A549 (cell line): ENCODE data around the gene SIRT7. TPM values are rescaled to one million over a fixed set of nuclear protein-coding genes. Genes with fewer than 3 reads are reported as not detected.

Source experiments
- ATAC-seq, 2 experiments: fragments of 200-7000 bp in 1 of 2; fragments of >200 bp in 1 of 2; cut with Nextera tagmentation in 1 of 2; cut with Tn5 transposase in 1 of 2; 3 replicates each; pipeline versions ENCODE4 v1.8.0 to v1.9.1; 2018 to 2020; ENCODE audit warnings: mild to moderate bottlenecking in 1 of 2, moderate library complexity in 1 of 2
- CTCF ChIA-PET: fragments of 300-600 bp; sonication (Branson Sonifier 250); formaldehyde crosslinking; extraction: SDS; loops from one replicate; lab custom pipeline; 2021; ENCODE audit warnings: antibody characterized with exemption, inconsistent platforms; lab: Yijun Ruan, JAX
- POLR2A ChIA-PET: fragments of 350-600 bp; formaldehyde crosslinking; extraction: SDS; loops from one replicate; lab custom pipeline; 2021; ENCODE audit warnings: antibody characterized with exemption, inconsistent platforms; lab: Yijun Ruan, JAX
- DNase-seq, 2 experiments: peaks; one replicate each; pipeline versions ENCODE4 v3.0.0 to v3.0.0-alpha.2; 2011 to 2016; ENCODE audit warnings: low read depth in 1 of 2, low spot score in 1 of 2
- FAIRE-seq: peaks from 2 replicates; lab custom pipeline; 2011; peaks lifted over from hg19 to GRCh38; lab: Jason Lieb, UNC
- H3K27ac ChIP-seq, 2 experiments: fragments of >200 bp; sonication (Bioruptor Twin); formaldehyde crosslinking; 3 replicates each; pipeline ENCODE4 v1.5.1; 2016 to 2017
- H3K4me1 ChIP-seq: fragments of >200 bp; sonication (Bioruptor Twin); formaldehyde crosslinking; 3 replicates; pipeline ENCODE4 v1.6.1; 2016
- H3K4me2 ChIP-seq: fragments of >200 bp; sonication (Bioruptor Twin); formaldehyde crosslinking; 3 replicates; pipeline ENCODE4 v1.6.1; 2016
- H3K4me3 ChIP-seq: fragments of >200 bp; sonication (Bioruptor Twin); formaldehyde crosslinking; 3 replicates; pipeline ENCODE4 v1.5.1; 2016
- H3K9me3 ChIP-seq: fragments of >200 bp; sonication (Bioruptor Twin); formaldehyde crosslinking; 3 replicates; pipeline ENCODE4 v1.6.1; 2016
- BCL3 ChIP-seq: fragments of >200 bp; sonication (Bioruptor Twin); formaldehyde crosslinking; IDR thresholded peaks from 3 replicates; pipeline ENCODE4 v1.6.1; 2016
- CHD2 ChIP-seq: fragments of 150-350 bp; IDR thresholded peaks from 2 replicates; pipeline ENCODE4 v1.6.1; 2014; ENCODE audit warnings: low read length; ENCODE audit not compliant: partially characterized antibody
- CTCF ChIP-seq: fragments of >200 bp; sonication (Bioruptor Twin); formaldehyde crosslinking; IDR thresholded peaks from 3 replicates; pipeline ENCODE4 v1.5.1; 2016
- FOXS1 ChIP-seq: fragments of 250-450 bp; sonication (Bioruptor Pico); IDR thresholded peaks from 2 replicates; pipeline ENCODE4 v1.5.0; 2020; ENCODE audit warnings: mild to moderate bottlenecking, moderate library complexity
- GATA3 ChIP-seq: IDR thresholded peaks from 2 replicates; pipeline ENCODE4 v1.6.1; 2012; ENCODE audit warnings: borderline replicate concordance
- HMGXB4 ChIP-seq: fragments of 250-450 bp; sonication (Bioruptor Pico); IDR thresholded peaks from 2 replicates; pipeline ENCODE4 v1.5.0; 2021; ENCODE audit warnings: mild to moderate bottlenecking, moderate library complexity, borderline replicate concordance
- HOXA7 ChIP-seq: fragments of 250-450 bp; sonication (Bioruptor Pico); IDR thresholded peaks from 2 replicates; pipeline ENCODE4 v1.5.0; 2020; ENCODE audit warnings: mild to moderate bottlenecking, moderate library complexity
- HOXB5 ChIP-seq: fragments of 250-450 bp; sonication (Bioruptor Pico); IDR thresholded peaks from 2 replicates; pipeline ENCODE4 v1.5.0; 2020; ENCODE audit warnings: mild to moderate bottlenecking, moderate library complexity
- JUN ChIP-seq, 2 experiments: fragments of >200 bp; sonication (Bioruptor Twin); formaldehyde crosslinking; IDR thresholded peaks; 2 replicates in 1 of 2; 3 replicates in 1 of 2; pipeline ENCODE4 v1.6.1; 2016 to 2017
- KDM1A ChIP-seq: fragments of 200-600 bp; sonication (generic); IDR thresholded peaks from 2 replicates; pipeline ENCODE4 v1.6.1; 2016; ENCODE audit warnings: low read depth, mild to moderate bottlenecking
- KDM5A ChIP-seq: fragments of 200-600 bp; sonication (generic); IDR thresholded peaks from 2 replicates; pipeline ENCODE4 v1.6.1; 2016; ENCODE audit warnings: antibody characterized with exemption, mild to moderate bottlenecking
- NFE2L2 ChIP-seq: fragments of 150-350 bp; conservative IDR thresholded peaks from 2 replicates; pipeline ENCODE4 v1.6.1; 2014; ENCODE audit warnings: low read length
- NR3C1 ChIP-seq: fragments of >200 bp; sonication (Bioruptor Twin); formaldehyde crosslinking; IDR thresholded peaks from 3 replicates; pipeline ENCODE4 v1.6.1; 2017
- PBX3 ChIP-seq: IDR thresholded peaks from 2 replicates; pipeline ENCODE4 v1.6.1; 2012
- PHF8 ChIP-seq: fragments of 200-600 bp; sonication (generic); IDR thresholded peaks from 2 replicates; pipeline ENCODE4 v1.6.1; 2016; ENCODE audit warnings: low read depth, mild to moderate bottlenecking, antibody characterized with exemption, moderate library complexity, borderline replicate concordance
- POLR2A ChIP-seq: IDR thresholded peaks from 2 replicates; pipeline ENCODE4 v1.6.1; 2012; ENCODE audit warnings: mild to moderate bottlenecking, low read length
- POLR2AphosphoS2 ChIP-seq: conservative IDR thresholded peaks from 2 replicates; pipeline ENCODE4 v1.6.1; 2012; ENCODE audit warnings: low read length, improper control_type of control experiment, inconsistent platforms
- RAD21 ChIP-seq, 2 experiments: fragments of >200 bp in 1 of 2; sonication (Bioruptor Twin) in 1 of 2; formaldehyde crosslinking in 1 of 2; IDR thresholded peaks in 1 of 2; conservative IDR thresholded peaks in 1 of 2; 2 replicates in 1 of 2; 3 replicates in 1 of 2; pipeline ENCODE4 v1.6.1; 2012 to 2018; ENCODE audit warnings: inconsistent platforms in 1 of 2
- SREBF2 ChIP-seq: fragments of 450-650 bp; IDR thresholded peaks from 2 replicates; pipeline ENCODE4 v1.6.1; 2014; ENCODE audit warnings: mild to moderate bottlenecking, moderate library complexity
- TFCP2L1 ChIP-seq: fragments of 250-450 bp; sonication (Bioruptor Pico); IDR thresholded peaks from 2 replicates; pipeline ENCODE4 v1.5.0; 2021; ENCODE audit warnings: mild to moderate bottlenecking
- ZC3H11A ChIP-seq: fragments of 450-650 bp; IDR thresholded peaks from 2 replicates; pipeline ENCODE4 v1.6.1; 2014; ENCODE audit warnings: antibody characterized with exemption, mild to moderate bottlenecking
- WGBS: methylation state at CpG from one replicate; pipeline ENCODE4 v1.1.6; 2017; ENCODE audit errors: missing lambda C conversion rate; 5-methylcytosine and 5-hydroxymethylcytosine counted together
- polyA minus RNA-seq: library from RNA; depleted of rRNA, polyadenylated mRNA; stranded (reverse); fragments of >200 nt; gene quantifications from 2 replicates; pipeline ENCODE4 v1.2.3, GENCODE V29; 2011; rRNA and poly(A)+ RNA removed
- polyA plus RNA-seq, 4 experiments: library from polyadenylated mRNA; depleted of rRNA in 3 of 4; stranded (reverse); fragments of >200 nt; fragmentation: RNase III in 1 of 4; extraction: RNeasy Plus Mini Kit Qiagen cat#74134 plus additional on column Dnase treatment in 1 of 4; gene quantifications; 2 replicates in 3 of 4; 3 replicates in 1 of 4; pipeline ENCODE4 v1.2.3, GENCODE V29; 2011 to 2017

SIRT7 gene
- polyA plus RNA-seq (2011; rRNA removed) (9.8 and 13.7 TPM in 2 replicates), polyA plus RNA-seq (2017; fragmentation: RNase III; extraction: RNeasy Plus Mini Kit Qiagen cat#74134 plus additional on column Dnase treatment) (34.0 to 35.2 TPM (median 34.8 TPM) in 3 replicates), polyA minus RNA-seq (40.0 and 46.9 TPM in 2 replicates)
- polyA plus RNA-seq (2012; cell fraction: cytosol; rRNA removed): 29.1 and 29.7 TPM in 2 replicates
- 131 and 141 TPM in 2 replicates for polyA plus RNA-seq (2012; cell fraction: nucleus; rRNA removed)

- H3K4me2 ChIP-seq: peak within 1 kb of the TSS; percentile 99
- H3K27ac ChIP-seq: peak within 1 kb of the TSS; percentile 93 to 97
- DNase-seq (peak; percentile 83 to 97), FAIRE-seq (no peak)
- peaks cover 59% of the 10 kb centered on the region for H3K4me1 ChIP-seq
- CTCF ChIA-PET: interaction anchor here (0.5 to 1.8 kb wide), 9 partner anchors 9 to 190 kb away, joined by 3 to 7 read pairs (median 4); partner anchors contain the start of gene MAFG
- TF ChIP-seq PHF8 (peak; percentile 50; the same call in 1 of the 2 replicates), CHD2 (peak; percentile 18), PBX3 (peak; percentile 50; the same call in 1 of the 2 replicates), NR3C1 (no peak), ZC3H11A (no peak), RAD21 (conservative IDR thresholded peaks at IDR 0.05 in 1 of 2, IDR thresholded peaks at IDR 0.05 in 1 of 2) (no peak), BCL3 (peak; percentile 76), SREBF2 (0 out of 2 replicates have a peak, but pooled peaks have one; percentile 3), TFCP2L1 (0 out of 2 replicates have a peak, but pooled peaks have one; percentile 49), KDM1A (no peak), FOXS1 (CRISPR knock-in tag) (no peak), CTCF (no peak), HOXA7 (CRISPR knock-in tag) (no peak), GATA3 (no peak; the same call in 1 of the 2 replicates), JUN (IDR thresholded peaks at IDR 0.05) (peak; percentile 88 to 98), POLR2A (peak; percentile 69), NFE2L2 (no peak), HOXB5 (CRISPR knock-in tag) (no peak), POLR2AphosphoS2 (peak; percentile 77; the same call in 1 of the 2 replicates), HMGXB4 (CRISPR knock-in tag) (no peak), KDM5A (peak; percentile 46; the same call in 1 of the 2 replicates)
- TF ChIP-seq, all 56 proteins: peak for 10
- H3K9me3 ChIP-seq: no peaks in the 10 kb centered on the region
- peak; percentile 56 to 62 for ATAC-seq
- under 1% methylated on average over 37 of the region's 94 CpGs for whole genome bisulfite sequencing
- POLR2A ChIA-PET: interaction anchor here (1.2 kb wide), 1 partner anchor 8 kb away, joined by 6 read pairs; no protein-coding TSS in a partner anchor
- peak within 1 kb of the TSS; percentile 97 for H3K4me3 ChIP-seq
Measured at GRCh38 chr17:81917565-81918332, at the start of gene SIRT7. Gene SIRT7 (minus strand): TSS chr17:81918176. CDS start chr17:81918131, 45 bp downstream.
